ENCODE results near the gene ZRANB1. TPM values are rescaled to one million over a fixed set of nuclear protein-coding genes. Genes with fewer than 3 reads are reported as not detected.

ZRANB1 gene
- total and polyA plus RNA-seq, 2 donors (not counting 1 experiment from before 2014, with no cell fraction given) = 26.5 to 39.3 TPM

GRCh38 chr10:124952123-124952522 is 10.2 kb downstream of the ZRANB1 start:
- Histone ChIP-seq H3K36me3 (ENCODE audit: control insufficient read depth, insufficient read depth, low read length) (peaks cover 2% of the 10 kb centered on the region), H3K4me1 (ENCODE audit: control insufficient read depth, extremely low read depth, insufficient read depth, low read length) (peaks cover 3% of the 10 kb centered on the region), H2AFZ (ENCODE audit: low read length) (no peak overlapping the region), H3K4me2 (ENCODE audit: extremely low read depth, insufficient read depth, low read length) (no peak overlapping the region), H3K9ac (ENCODE audit: insufficient read depth, low read length) (no peak overlapping the region), H3K27me3 (ENCODE audit: control insufficient read depth, insufficient read depth, low read length) (no peaks in the 10 kb centered on the region), H4K20me1 (ENCODE audit: control insufficient read depth, extremely low read depth, insufficient read depth, low read length) (no peaks in the 10 kb centered on the region), H3K9me3 (ENCODE audit: control insufficient read depth, insufficient read depth, low read depth, low read length) (no peaks in the 10 kb centered on the region), H3K4me3 (replicated peaks in 1 of 4; ENCODE audit: control extremely low read depth in 1 of 4, insufficient read depth in 1 of 4, low read depth in 3 of 4, low read length in 4 of 4) (no peak overlapping the region), H3K27ac (ENCODE audit: insufficient read depth, low read length) (no peak overlapping the region), H3K79me2 (ENCODE audit: control insufficient read depth, insufficient read depth, low read length) (peaks cover 60% of the 10 kb centered on the region)
- no peak for TF ChIP-seq EZH2 (IDR thresholded peaks at IDR 0.05; ENCODE audit: low read length, missing control alignments)
- no peak for TF ChIP-seq CTCF (conservative IDR thresholded peaks at IDR 0.05 in 1 of 2, IDR thresholded peaks at IDR 0.05 in 1 of 2; ENCODE audit: low read depth in 1 of 2, low read length in 2 of 2)
- no peak for DNase-seq (ENCODE audit: low read depth in 2 of 2)

- H3K4me2 ChIP-seq (ENCODE audit: extremely low read depth, insufficient read depth, low read length) = no peak overlapping the region
- peaks cover 3% of the 10 kb centered on the region for H3K4me1 ChIP-seq (ENCODE audit: control insufficient read depth, extremely low read depth, insufficient read depth, low read length)
- H3K4me3 ChIP-seq (replicated peaks in 1 of 4; ENCODE audit: control extremely low read depth in 1 of 4, insufficient read depth in 1 of 4, low read depth in 3 of 4, low read length in 4 of 4) = no peak overlapping the region
- no peak overlapping the region for H3K9ac ChIP-seq (ENCODE audit: insufficient read depth, low read length)
- H3K79me2 ChIP-seq (ENCODE audit: control insufficient read depth, insufficient read depth, low read length) = peaks cover 58% of the 10 kb centered on the region
- H3K27ac ChIP-seq (ENCODE audit: insufficient read depth, low read length) = no peak overlapping the region
- no peaks in the 10 kb centered on the region for H3K27me3 ChIP-seq (ENCODE audit: control insufficient read depth, insufficient read depth, low read length)
- H3K36me3 ChIP-seq (ENCODE audit: control insufficient read depth, insufficient read depth, low read length) = peaks cover 2% of the 10 kb centered on the region
- TF ChIP-seq EZH2 (IDR thresholded peaks at IDR 0.05; ENCODE audit: low read length, missing control alignments) = no peak
- TF ChIP-seq CTCF (conservative IDR thresholded peaks at IDR 0.05 in 1 of 2, IDR thresholded peaks at IDR 0.05 in 1 of 2; ENCODE audit: low read depth in 1 of 2, low read length in 2 of 2) = no peak
- H3K9me3 ChIP-seq (ENCODE audit: control insufficient read depth, insufficient read depth, low read depth, low read length) = no peaks in the 10 kb centered on the region
- no peak for DNase-seq (ENCODE audit: low read depth in 2 of 2)
- no peaks in the 10 kb centered on the region for H4K20me1 ChIP-seq (ENCODE audit: control insufficient read depth, extremely low read depth, insufficient read depth, low read length)
- H2AFZ ChIP-seq (ENCODE audit: low read length) = no peak overlapping the region
Measured at GRCh38 chr10:124953421-124953820, 11.5 kb downstream of the ZRANB1 start.

GRCh38 chr10:124955243-124955642 is 13.3 kb downstream of the ZRANB1 start:
- H3K4me3 ChIP-seq (replicated peaks in 1 of 4; ENCODE audit: control extremely low read depth in 1 of 4, insufficient read depth in 1 of 4, low read depth in 3 of 4, low read length in 4 of 4) = no peak overlapping the region
- no peak overlapping the region for H2AFZ ChIP-seq (ENCODE audit: low read length)
- H3K4me1 ChIP-seq (ENCODE audit: control insufficient read depth, extremely low read depth, insufficient read depth, low read length) = no peaks in the 10 kb centered on the region
- H4K20me1 ChIP-seq (ENCODE audit: control insufficient read depth, extremely low read depth, insufficient read depth, low read length) = no peaks in the 10 kb centered on the region
- TF ChIP-seq EZH2 (IDR thresholded peaks at IDR 0.05; ENCODE audit: low read length, missing control alignments) = no peak
- no peak for TF ChIP-seq CTCF (conservative IDR thresholded peaks at IDR 0.05 in 1 of 2, IDR thresholded peaks at IDR 0.05 in 1 of 2; ENCODE audit: low read depth in 1 of 2, low read length in 2 of 2)
- H3K9me3 ChIP-seq (ENCODE audit: control insufficient read depth, insufficient read depth, low read depth, low read length) = no peaks in the 10 kb centered on the region
- peak overlapping the region; percentile 17 for H3K27ac ChIP-seq (ENCODE audit: insufficient read depth, low read length)
- H3K79me2 ChIP-seq (ENCODE audit: control insufficient read depth, insufficient read depth, low read length) = peaks cover 57% of the 10 kb centered on the region
- no peak overlapping the region for H3K9ac ChIP-seq (ENCODE audit: insufficient read depth, low read length)
- DNase-seq (ENCODE audit: low read depth in 2 of 2) = peak; percentile 25 to 53
- H3K36me3 ChIP-seq (ENCODE audit: control insufficient read depth, insufficient read depth, low read length) = no peaks in the 10 kb centered on the region
- peak overlapping the region; percentile 86 for H3K4me2 ChIP-seq (ENCODE audit: extremely low read depth, insufficient read depth, low read length)
- H3K27me3 ChIP-seq (ENCODE audit: control insufficient read depth, insufficient read depth, low read length) = no peaks in the 10 kb centered on the region

Data from fibroblast of lung (primary cell).